ENCODE results near the gene SCYGR2.

- no peak for TF ChIP-seq CTCF (IDR thresholded peaks at IDR 0.05; ENCODE audit: low read length)
- TF ChIP-seq EZH2 (IDR thresholded peaks at IDR 0.05; ENCODE audit: borderline replicate concordance, low read length) = no peak
Measured at GRCh38 chr2:227627769-227628168, 29.1 kb downstream of the SCYGR2 start.

All from OCI-LY1 (cell line).